Heart left ventricle (tissue), 16 donors: ENCODE results near the gene PACRG. TPM values are rescaled to one million over a fixed set of nuclear protein-coding genes. Genes with fewer than 3 reads are reported as not detected.
"Not testable (repeated sequence)": the region's sequence is repeated elsewhere in the genome, so short reads cannot be mapped to it uniquely, and the experiment has no call there.

Experiments used
- ATAC-seq, 4 donors: fragments of 200-7000 bp; cut with Tn5 transposase; one replicate each; pipeline ENCODE4 v1.9.1; 2020 to 2022; ENCODE audit warnings: moderate library complexity in 4 of 4, mild to moderate bottlenecking in 3 of 4, moderate number of reproducible peaks in 1 of 4
- DNase-seq, 5 donors: peaks; one replicate each; pipeline ENCODE4 v3.0.0-alpha.2; 2020
- H3K27ac ChIP-seq, 12 donors: fragments of 200-600 bp; sonication (generic) in 4 of 12; one replicate each; pipeline versions ENCODE4 v1.5.0 to v1.8.0; 2016 to 2022; ENCODE audit warnings: mild to moderate bottlenecking in 2 of 12
- H3K27me3 ChIP-seq, 9 donors: fragments of 200-600 bp; sonication (generic) in 2 of 9; one replicate each; pipeline versions ENCODE4 v1.5.1 to v1.8.0; 2016 to 2022; ENCODE audit warnings: mild to moderate bottlenecking in 3 of 9
- H3K36me3 ChIP-seq, 9 donors: fragments of 200-600 bp; sonication (generic) in 2 of 9; one replicate each; pipeline versions ENCODE4 v1.5.0 to v1.8.0; 2018 to 2022; ENCODE audit warnings: mild to moderate bottlenecking in 2 of 9
- H3K4me1 ChIP-seq, 12 donors: fragments of 200-600 bp; sonication (generic) in 4 of 12; one replicate each; pipeline versions ENCODE4 v1.5.0 to v1.8.0; 2016 to 2022; ENCODE audit warnings: mild to moderate bottlenecking in 3 of 12
- H3K4me3 ChIP-seq, 12 donors: fragments of 200-600 bp; sonication (generic) in 4 of 12; one replicate each; pipeline versions ENCODE4 v1.5.0 to v1.8.0; 2017 to 2022; ENCODE audit warnings: mild to moderate bottlenecking in 9 of 12, moderate library complexity in 4 of 12
- H3K9me3 ChIP-seq, 12 donors: fragments of 200-600 bp; sonication (generic) in 4 of 12; one replicate each; pipeline versions ENCODE4 v1.5.0 to v1.8.0; 2016 to 2022; ENCODE audit warnings: mild to moderate bottlenecking in 1 of 12
- POLR2A ChIP-seq, 2 donors: fragments of 450-650 bp; IDR thresholded peaks; one replicate each; pipeline ENCODE4 v1.6.1; 2017; ENCODE audit warnings: antibody characterized with exemption in 2 of 2, mild to moderate bottlenecking in 2 of 2, moderate library complexity in 2 of 2
- WGBS, 4 donors: extraction: QIAGEN DNeasy Blood & Tissue Kit in 2 of 4; methylation state at CpG; one replicate each; pipeline versions ENCODE4 v1.1.5 to v1.1.7; 2013 to 2018; 5-methylcytosine and 5-hydroxymethylcytosine counted together
- intact Hi-C, 10 donors: fragments of 100-400 bp; cut with DNase I; formaldehyde crosslinking; loops; one replicate each; pipeline versions ENCODE4 v1.11.1 to v1.14.2; 2022
- polyA plus RNA-seq, 2 donors: library from polyadenylated mRNA; stranded (reverse); fragments of 200-250 nt; gene quantifications; one replicate each; pipeline ENCODE4 v1.2.3, GENCODE V29; 2013
- total RNA-seq, 9 donors: library from RNA; depleted of rRNA in 2 of 9; stranded (reverse); fragments of >200 nt in 2 of 9; fragmentation: NEBNext Ultra II Directional in 3 of 9; extraction: Animal tissue kit (Norgen Biotek cat#: 25700) in 3 of 9; gene quantifications; one replicate each; pipeline versions ENCODE4 v1.1.0 to v1.2.4, GENCODE V29; 2016 to 2023
- TF ChIP-seq, protein P1 (sequence below), 12 donors: fragments of 200-600 bp; sonication (generic) in 4 of 12; IDR thresholded peaks; one replicate each; pipeline versions ENCODE4 v1.5.0 to v1.8.0; 2018 to 2022; ENCODE audit warnings: antibody characterized with exemption in 12 of 12, mild to moderate bottlenecking in 5 of 12
- donor health status: ischemic (EF 13 %, LVEDD 7.1; RV severe dilation, severe dysfunction).
- donor health status: healthy with polysubstance abuse.
- donor health status: DM: no; HTN: yes; CAD: no.
- donor health status: DM: no; HTN: no; CAD: no.
- donor health status: ischemic (EF 25% LVEDD 6.9; RV normal size, moderate dysfunction).
- donor health status: ischemic (EF 25% LVEDD 5.7; RV mildly dilated, moderate dysfunction).
- donor health status: healthy.
- donor health status: DM: yes; HTN: yes; CAD: no.
- donor health status: ischemic (EF 35%, LVEDD 5.7; RV mildly dilated, moderate dysfunction).
- donor health status: nonischemic (EF 11% LVEDD 7.7; RV severe dilation, severe dysfunction).
- donor health status: DM: yes; HTN: yes; CAD: no.
- donor health status: PGD.
- donor health status: ischemic (EF 29% LVEDD 5.4; RV normal size, mild dysfunction).
- donor health status: nonischemic (EF 23%, LVEDD 6.1; RV moderate dilation, normal function).

PACRG gene
- total and polyA plus RNA-seq, 11 donors, result 2.0 to 83.3 (median 11.8) TPM

DNA sequence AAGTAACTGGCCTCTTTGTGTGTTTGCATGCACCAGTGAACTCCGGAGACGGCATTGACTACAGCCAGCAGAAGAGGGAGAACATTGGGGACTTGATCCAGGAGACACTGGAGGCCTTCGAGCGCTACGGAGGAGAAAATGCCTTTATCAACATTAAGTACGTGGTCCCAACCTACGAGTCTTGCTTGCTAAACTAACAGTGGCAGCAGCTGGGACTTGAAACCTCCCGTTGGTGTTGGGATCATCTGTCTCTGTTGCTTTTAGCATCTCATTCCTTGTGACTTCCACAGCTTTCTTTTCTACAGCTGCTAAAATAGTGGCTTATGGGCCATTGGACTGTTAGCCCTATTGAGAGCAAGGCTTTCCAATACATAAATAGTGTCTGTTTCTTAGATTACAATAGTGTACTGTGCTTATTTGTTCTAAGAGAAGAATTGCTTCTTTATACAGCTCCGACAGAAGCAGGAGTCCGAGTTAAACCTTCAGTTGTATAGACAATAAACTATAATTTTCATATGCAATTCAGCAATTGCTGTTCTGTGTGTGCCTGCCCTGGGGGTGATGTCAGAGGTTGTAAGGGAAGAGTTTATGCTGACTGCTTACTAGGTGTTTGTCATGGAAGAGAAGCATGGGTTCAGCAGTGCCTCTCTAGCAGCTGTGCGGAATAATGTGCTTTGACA, 587.2 kb downstream of the PACRG start:
- no peak for ATAC-seq
- DNase-seq, result no peak
- Histone ChIP-seq H3K4me1 (peaks cover 0 to 26% (median 19%) of the 10 kb centered on the region in 12 donors), H3K4me3 (no peak overlapping the region), H3K9me3 (no peaks in the 10 kb centered on the region), H3K27ac (no peak overlapping the region), H3K27me3 (no peaks in the 10 kb centered on the region), H3K36me3 (no peaks in the 10 kb centered on the region)
- 83 to 93% (median 90%) methylated on average over 11 of the region's 11 CpGs for WGBS, 4 donors
- intact Hi-C loops, result no loop called here
- no peak for TF ChIP-seq POLR2A (IDR thresholded peaks at IDR 0.05)
- TF ChIP-seq, protein P1, sequence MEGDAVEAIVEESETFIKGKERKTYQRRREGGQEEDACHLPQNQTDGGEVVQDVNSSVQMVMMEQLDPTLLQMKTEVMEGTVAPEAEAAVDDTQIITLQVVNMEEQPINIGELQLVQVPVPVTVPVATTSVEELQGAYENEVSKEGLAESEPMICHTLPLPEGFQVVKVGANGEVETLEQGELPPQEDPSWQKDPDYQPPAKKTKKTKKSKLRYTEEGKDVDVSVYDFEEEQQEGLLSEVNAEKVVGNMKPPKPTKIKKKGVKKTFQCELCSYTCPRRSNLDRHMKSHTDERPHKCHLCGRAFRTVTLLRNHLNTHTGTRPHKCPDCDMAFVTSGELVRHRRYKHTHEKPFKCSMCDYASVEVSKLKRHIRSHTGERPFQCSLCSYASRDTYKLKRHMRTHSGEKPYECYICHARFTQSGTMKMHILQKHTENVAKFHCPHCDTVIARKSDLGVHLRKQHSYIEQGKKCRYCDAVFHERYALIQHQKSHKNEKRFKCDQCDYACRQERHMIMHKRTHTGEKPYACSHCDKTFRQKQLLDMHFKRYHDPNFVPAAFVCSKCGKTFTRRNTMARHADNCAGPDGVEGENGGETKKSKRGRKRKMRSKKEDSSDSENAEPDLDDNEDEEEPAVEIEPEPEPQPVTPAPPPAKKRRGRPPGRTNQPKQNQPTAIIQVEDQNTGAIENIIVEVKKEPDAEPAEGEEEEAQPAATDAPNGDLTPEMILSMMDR (IDR thresholded peaks at IDR 0.05), result no peak

DNA sequence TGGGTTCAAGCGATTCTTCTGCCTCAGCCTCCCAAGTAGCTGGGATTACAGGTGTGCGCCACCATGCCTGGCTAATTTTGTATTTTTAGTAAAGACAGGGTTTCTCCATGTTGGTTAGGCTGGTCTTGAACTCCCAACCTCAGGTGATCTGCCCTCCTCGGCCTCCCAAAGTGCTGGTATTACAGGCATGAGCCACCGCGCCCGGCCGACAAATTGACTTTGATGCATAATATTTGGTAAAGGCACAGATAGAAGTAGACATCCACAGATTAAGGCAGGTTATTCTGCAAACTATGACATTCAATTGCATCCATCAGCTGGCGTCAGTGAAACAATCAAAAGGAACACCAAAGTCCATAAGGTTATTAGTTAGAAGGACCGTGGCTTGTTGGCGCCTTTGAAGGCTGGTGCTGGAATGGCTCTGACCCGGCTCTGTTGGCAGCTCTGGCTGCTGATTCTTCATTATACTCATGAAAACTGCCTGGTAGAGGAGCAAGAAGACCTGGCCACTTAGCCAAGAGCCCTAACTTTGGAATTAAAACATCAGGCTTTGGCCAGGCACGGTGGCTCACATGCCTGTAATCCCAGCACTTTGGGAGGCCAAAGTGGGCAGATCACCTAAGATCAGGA, 589.2 kb downstream of the PACRG start:
- H3K36me3 ChIP-seq, H3K27ac ChIP-seq, H3K9me3 ChIP-seq, H3K4me3 ChIP-seq, intact Hi-C loops, H3K27me3 ChIP-seq, DNase-seq, ATAC-seq: not testable (repeated sequence)
- H3K4me1 ChIP-seq, result peaks cover 4 to 43% (median 33%) of the 10 kb centered on the region in 12 donors
- WGBS, 4 donors, result 89 to 94% (median 93%) methylated on average over 12 of the region's 12 CpGs

DNA sequence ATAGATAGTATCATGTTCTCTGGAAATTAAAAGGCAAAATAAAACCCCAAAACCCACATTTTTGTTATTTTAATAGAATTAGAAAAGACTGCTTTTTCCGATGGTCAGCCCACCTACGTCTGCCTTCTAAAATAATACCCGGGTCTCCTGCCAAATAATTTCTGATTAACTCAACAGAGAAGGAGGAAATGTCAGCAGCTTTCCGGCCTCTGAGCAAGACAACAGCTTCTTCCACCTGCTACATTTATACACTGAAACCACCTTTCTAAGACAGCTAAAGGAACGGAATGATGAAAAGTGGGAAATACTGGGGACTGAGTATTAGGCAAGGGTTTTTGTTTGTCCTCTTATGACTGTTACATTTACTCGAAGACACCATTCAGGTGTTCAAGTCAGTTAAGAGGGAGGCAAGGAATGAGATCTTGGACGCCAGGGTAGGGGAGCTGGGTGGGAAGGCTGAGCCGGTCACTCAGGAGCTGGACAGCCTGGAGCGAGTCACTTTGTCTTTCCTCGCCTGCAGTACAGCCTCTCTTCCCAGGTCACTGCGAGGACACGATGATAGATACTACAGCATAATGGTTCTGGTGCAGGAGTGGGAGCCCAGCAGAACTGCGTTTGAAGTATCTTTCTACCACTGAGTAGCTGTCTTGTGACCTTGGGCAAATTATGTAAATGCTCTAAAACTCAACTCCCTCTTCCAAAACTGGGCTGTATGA, 590.5 kb downstream of the PACRG start:
- peak overlapping the region in 2 of 12 donors; percentile 9 to 13 for H3K4me3 ChIP-seq
- peak in 1 of 5 donors; percentile 30 for DNase-seq
- 21 to 29% (median 27%) methylated on average over 13 of the region's 13 CpGs for WGBS, 4 donors
- H3K27me3 ChIP-seq, result no peaks in the 10 kb centered on the region
- no peaks in the 10 kb centered on the region for H3K9me3 ChIP-seq
- intact Hi-C loops, result no loop called here
- peak; percentile 35 to 74 (median 62) for ATAC-seq
- H3K4me1 ChIP-seq, result peaks cover 4 to 43% (median 33%) of the 10 kb centered on the region in 12 donors
- H3K36me3 ChIP-seq, result no peaks in the 10 kb centered on the region
- TF ChIP-seq, protein P1 (IDR thresholded peaks at IDR 0.05), result no peak
- no peak for TF ChIP-seq POLR2A (IDR thresholded peaks at IDR 0.05)
- peak overlapping the region in 7 of 12 donors; percentile 16 to 64 (median 53) for H3K27ac ChIP-seq

DNA sequence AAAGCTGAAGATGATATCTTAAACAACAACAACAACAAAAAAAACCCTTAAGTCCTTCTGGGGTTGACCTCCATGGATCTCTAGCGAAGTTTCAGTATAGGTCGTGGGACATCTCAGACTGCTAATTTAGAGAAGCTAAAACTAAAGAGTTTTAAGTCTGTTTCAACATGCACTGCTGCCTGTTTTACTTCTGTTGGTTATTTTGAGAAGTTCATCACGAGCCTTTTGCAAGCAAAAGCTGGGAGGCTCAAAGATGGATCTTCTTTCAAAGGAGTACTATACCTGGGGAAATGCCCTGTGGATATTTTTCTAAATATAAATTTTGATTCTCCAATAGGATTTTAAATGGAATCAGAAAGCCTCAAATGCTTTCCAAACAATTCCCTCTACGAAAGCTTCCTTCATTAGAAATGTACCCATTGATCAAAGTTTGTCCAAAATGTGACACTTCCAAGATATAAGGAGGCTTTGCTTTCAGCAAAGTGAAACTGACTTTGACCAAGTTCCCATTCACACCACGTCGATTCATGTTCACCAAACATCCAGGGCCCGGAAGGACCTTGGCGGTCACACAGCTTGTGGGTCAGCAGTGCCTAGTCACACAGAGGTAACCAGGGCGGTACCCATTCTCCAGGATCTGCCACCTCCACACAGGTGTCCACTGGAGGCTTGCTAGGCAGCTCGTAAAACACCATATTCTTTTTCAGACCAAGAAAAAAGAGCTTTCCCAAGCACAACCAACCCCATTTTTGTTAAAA, 592.0 kb downstream of the PACRG start:
- H3K9me3 ChIP-seq, result no peaks in the 10 kb centered on the region
- H3K36me3 ChIP-seq, result no peaks in the 10 kb centered on the region
- H3K4me3 ChIP-seq, result peak overlapping the region in 1 of 12 donors; percentile 20
- peak overlapping the region in 8 of 12 donors; percentile 7 to 67 (median 44) for H3K27ac ChIP-seq
- H3K27me3 ChIP-seq, result no peaks in the 10 kb centered on the region
- no peak for DNase-seq
- TF ChIP-seq, protein P1 (IDR thresholded peaks at IDR 0.05), result no peak
- no peak for TF ChIP-seq POLR2A (IDR thresholded peaks at IDR 0.05)
- WGBS, 4 donors, result 75 to 82% (median 75%) methylated on average over 10 of the region's 10 CpGs
- intact Hi-C loops, result no loop called here
- ATAC-seq, result no peak
- peaks cover 4 to 48% (median 36%) of the 10 kb centered on the region in 12 donors for H3K4me1 ChIP-seq
